Thyroid gland (tissue), 4 donors: Measurements from ENCODE around the gene TMEM196.

Experiments used
- CTCF ChIP-seq, 6 experiments: fragments of 200-600 bp in 3 of 6; fragments of 450-650 bp in 3 of 6; sonication (generic) in 3 of 6; IDR thresholded peaks; one replicate each; pipeline ENCODE4 v1.5.1; 2016 to 2019; ENCODE audit warnings: antibody characterized with exemption in 6 of 6, mild to moderate bottlenecking in 2 of 6, inconsistent platforms in 1 of 6, moderate library complexity in 1 of 6
- POLR2A ChIP-seq, 2 donors: fragments of 450-650 bp; IDR thresholded peaks; one replicate each; pipeline ENCODE4 v1.6.1; 2017; ENCODE audit warnings: antibody characterized with exemption in 2 of 2, mild to moderate bottlenecking in 2 of 2, moderate library complexity in 1 of 2

DNA sequence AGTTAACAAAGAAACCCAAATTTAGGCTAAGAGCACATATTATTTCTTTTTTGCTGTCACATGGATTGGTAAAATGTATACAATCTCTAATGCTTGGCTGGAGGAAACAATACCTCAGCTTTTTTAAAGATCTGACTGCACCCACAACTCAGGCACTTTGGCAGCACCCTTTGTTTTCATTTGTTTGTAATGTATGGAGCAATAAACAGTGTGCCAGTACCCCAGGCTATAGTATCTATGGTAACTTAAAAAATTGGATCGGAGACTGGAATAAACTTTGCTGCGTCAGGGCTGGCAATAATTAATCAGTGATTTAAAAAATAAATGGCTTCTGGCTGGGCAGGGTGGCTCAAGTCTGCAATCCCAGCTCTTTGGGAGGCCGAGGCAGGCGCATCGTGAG lies 91.8 kb downstream of the TMEM196 start:
- no peak for TF ChIP-seq CTCF (IDR thresholded peaks at IDR 0.05)
- no peak for TF ChIP-seq POLR2A (IDR thresholded peaks at IDR 0.05)
